Heart left ventricle (tissue), 13 donors: ENCODE measurements around the gene ARIH1.

ENCODE experiments used
- CTCF ChIP-seq, 12 donors: fragments of 200-600 bp; sonication (generic) in 4 of 12; IDR thresholded peaks; one replicate each; pipeline versions ENCODE4 v1.5.0 to v1.8.0; 2018 to 2022; ENCODE audit warnings: antibody characterized with exemption in 12 of 12, mild to moderate bottlenecking in 5 of 12
- POLR2A ChIP-seq, 2 donors: fragments of 450-650 bp; IDR thresholded peaks; one replicate each; pipeline ENCODE4 v1.6.1; 2017; ENCODE audit warnings: antibody characterized with exemption in 2 of 2, mild to moderate bottlenecking in 2 of 2, moderate library complexity in 2 of 2
- donor health status: ischemic (EF 13 %, LVEDD 7.1; RV severe dilation, severe dysfunction).
- donor health status: DM: no; HTN: yes; CAD: no.
- donor health status: DM: no; HTN: no; CAD: no.
- donor health status: ischemic (EF 25% LVEDD 6.9; RV normal size, moderate dysfunction).
- donor health status: ischemic (EF 25% LVEDD 5.7; RV mildly dilated, moderate dysfunction).
- donor health status: ischemic (EF 35%, LVEDD 5.7; RV mildly dilated, moderate dysfunction).
- donor health status: nonischemic (EF 11% LVEDD 7.7; RV severe dilation, severe dysfunction).
- donor health status: DM: yes; HTN: yes; CAD: no.
- donor health status: PGD.
- donor health status: ischemic (EF 29% LVEDD 5.4; RV normal size, mild dysfunction).
- donor health status: nonischemic (EF 23%, LVEDD 6.1; RV moderate dilation, normal function).

GRCh38 chr15:72489943-72490554 lies 15.9 kb downstream of the ARIH1 start:
- no peak for TF ChIP-seq CTCF (IDR thresholded peaks at IDR 0.05)
- TF ChIP-seq POLR2A (IDR thresholded peaks at IDR 0.05) = no peak
